H1 (cell line): ENCODE measurements around the gene RTN4. TPM values are rescaled to one million over a fixed set of nuclear protein-coding genes. Genes with fewer than 3 reads are reported as not detected.

Experiments
- CBX5 ChIP-seq: fragments of 300-800, 300-1000 bp; sonication (generic); IDR thresholded peaks from 2 replicates; pipeline ENCODE4 v1.7.1; 2016; ENCODE audit warnings: antibody characterized with exemption, low read length, low read depth
- EGR1 ChIP-seq: IDR thresholded peaks from 2 replicates; pipeline ENCODE4 v1.6.1; 2011; ENCODE audit warnings: low read depth, low read length, borderline replicate concordance
- SAP30 ChIP-seq: fragments of 300-600 bp; sonication (generic); IDR thresholded peaks from 2 replicates; pipeline ENCODE4 v1.7.1; 2012; ENCODE audit warnings: low read length, moderate library complexity, mild to moderate bottlenecking, inconsistent platforms; ENCODE audit not compliant: insufficient read depth, insufficient replicate concordance
- TCF12 ChIP-seq: IDR thresholded peaks from 2 replicates; pipeline ENCODE4 v1.6.1; 2011; ENCODE audit warnings: low read depth, mild to moderate bottlenecking, low read length
- polyA plus RNA-seq, 7 experiments: library from polyadenylated mRNA; depleted of rRNA in 3 of 7; stranded (reverse) in 5 of 7; unstranded in 2 of 7; fragments of >200 nt in 5 of 7; fragments of 200-250 nt in 2 of 7; gene quantifications; 1 replicate in 5 of 7; 2 replicates in 1 of 7; 4 replicates in 1 of 7; pipeline versions ENCODE4 v1.2.1 to v1.2.3, GENCODE V29; 2011 to 2013; ENCODE audit warnings: missing spikeins in 2 of 7, mixed read lengths in 2 of 7
- total RNA-seq: library from RNA; stranded (reverse); fragmentation: NEBNext Ultra II Directional; extraction: Animal tissue kit (Norgen Biotek cat#: 25700); gene quantifications from 2 replicates; pipeline ENCODE4 v1.2.1, GENCODE V29; 2021

The RTN4 gene
- total and polyA plus RNA-seq, 2 of the 8 experiments (the other 6 are each of a cell fraction or from before 2014, with no cell fraction given): 179 to 242 TPM

DNA sequence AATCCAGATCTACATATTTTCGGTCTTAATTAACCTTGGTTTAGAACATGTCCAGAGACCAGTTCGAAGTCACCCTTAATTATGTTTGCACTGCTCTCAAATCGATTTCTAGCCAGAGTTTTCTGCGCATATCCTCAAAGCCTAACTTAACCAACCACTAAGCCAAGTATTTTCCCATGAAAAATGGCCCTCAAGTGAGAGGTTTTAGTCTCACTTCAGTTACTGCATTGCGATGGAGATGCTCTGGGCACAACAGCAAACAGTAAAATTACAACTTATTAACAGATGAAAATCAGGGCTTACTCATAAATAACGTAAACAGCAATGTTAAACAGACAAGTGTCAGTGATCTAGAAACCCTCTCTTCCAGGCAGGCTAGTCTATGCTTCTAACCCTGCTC is 4.5 kb downstream of the RTN4 start (continued):
- no peak for TF ChIP-seq EGR1
- TF ChIP-seq SAP30: no peak
- no peak for TF ChIP-seq CBX5
- TF ChIP-seq TCF12: no peak
